HL-60/S4 treated with retinoic acid at 250 ng/mL for 4 days and 3 days (cell line): ENCODE measurements around the gene DDB1.

Experiments
- in situ Hi-C: fragments of 300-500 bp; cut with MboI; formaldehyde crosslinking; loops from 2 replicates; pipeline ENCODE4 v1.7.0; 2022; ENCODE audit warnings: low sequenced_read_pairs

Gene DDB1

GRCh38 chr11:61357233-61357893 is 24.5 kb upstream of the DDB1 start:
- in situ Hi-C loops: no loop called here

- in situ Hi-C loops: no loop called here
Observed at GRCh38 chr11:61356706-61357105, 23.8 kb upstream of the DDB1 start.

GRCh38 chr11:61354208-61354607 is 21.3 kb upstream of the DDB1 start:
- in situ Hi-C loops: no loop called here

GRCh38 chr11:61353131-61354067 is 20.5 kb upstream of the DDB1 start:
- in situ Hi-C loops: no loop called here

GRCh38 chr11:61352038-61352437 is 19.1 kb upstream of the DDB1 start:
- in situ Hi-C loops: no loop called here

GRCh38 chr11:61350803-61351202 is 17.9 kb upstream of the DDB1 start:
- in situ Hi-C loops: no loop called here

- in situ Hi-C loops: no loop called here
Observed at GRCh38 chr11:61350336-61350735, 17.4 kb upstream of the DDB1 start.

GRCh38 chr11:61349916-61350315 is 17.0 kb upstream of the DDB1 start:
- in situ Hi-C loops: no loop called here

GRCh38 chr11:61349189-61349751 is 16.4 kb upstream of the DDB1 start:
- in situ Hi-C loops: no loop called here

GRCh38 chr11:61347916-61348461 is 15.1 kb upstream of the DDB1 start:
- in situ Hi-C loops: no loop called here

- in situ Hi-C loops: no loop called here
Observed at GRCh38 chr11:61345954-61346843, 13.3 kb upstream of the DDB1 start.

- in situ Hi-C loops: no loop called here
Observed at GRCh38 chr11:61345170-61345610, 12.3 kb upstream of the DDB1 start.

- in situ Hi-C loops: no loop called here
Observed at GRCh38 chr11:61343792-61344745, 11.2 kb upstream of the DDB1 start.

GRCh38 chr11:61342207-61342803 is 9.4 kb upstream of the DDB1 start:
- in situ Hi-C loops: no loop called here

- in situ Hi-C loops: no loop called here
Observed at GRCh38 chr11:61341706-61342105, 8.8 kb upstream of the DDB1 start.

- in situ Hi-C loops: no loop called here
Observed at GRCh38 chr11:61340979-61341378, 8.1 kb upstream of the DDB1 start.

GRCh38 chr11:61339490-61339878 is 6.6 kb upstream of the DDB1 start:
- in situ Hi-C loops: no loop called here

GRCh38 chr11:61338783-61339489 is 6.0 kb upstream of the DDB1 start:
- in situ Hi-C loops: no loop called here
